H1 (cell line): ENCODE data around the gene GPR156.

Experiments used
- ATF3 ChIP-seq: IDR thresholded peaks from 2 replicates; pipeline ENCODE4 v1.6.1; 2011; ENCODE audit warnings: low read depth, mild to moderate bottlenecking, low read length; ENCODE audit not compliant: insufficient read depth
- CHD2 ChIP-seq: IDR thresholded peaks from 2 replicates; pipeline ENCODE4 v1.6.1; 2012; ENCODE audit warnings: low read length, improper control_type of control experiment
- CREB1 ChIP-seq: IDR thresholded peaks from 2 replicates; pipeline ENCODE4 v1.6.1; 2012; ENCODE audit warnings: inconsistent platforms
- EGR1 ChIP-seq: IDR thresholded peaks from 2 replicates; pipeline ENCODE4 v1.6.1; 2011; ENCODE audit warnings: low read depth, low read length, borderline replicate concordance
- EP300 ChIP-seq, 2 experiments: IDR thresholded peaks; 1 replicate in 1 of 2; 2 replicates in 1 of 2; pipeline ENCODE4 v1.6.1; 2011 to 2012; ENCODE audit warnings: low read depth in 2 of 2, low read length in 2 of 2, mild to moderate bottlenecking in 2 of 2, borderline replicate concordance in 1 of 2, inconsistent platforms in 1 of 2, moderate library complexity in 1 of 2
- EZH2 ChIP-seq: fragments of 200-600 bp; sonication (generic); IDR thresholded peaks from 2 replicates; pipeline ENCODE4 v1.7.1; 2012; ENCODE audit warnings: low read depth, mild to moderate bottlenecking, moderate library complexity, low read length, inconsistent platforms; ENCODE audit not compliant: severe bottlenecking
- POLR2A ChIP-seq, 2 experiments: IDR thresholded peaks; 1 replicate in 1 of 2; 2 replicates in 1 of 2; pipeline ENCODE4 v1.6.1; 2011; ENCODE audit warnings: low read depth in 2 of 2, low read length in 2 of 2, mild to moderate bottlenecking in 2 of 2; ENCODE audit errors: control extremely low read depth in 1 of 2
- RAD21 ChIP-seq, 2 experiments: IDR thresholded peaks in 1 of 2; conservative IDR thresholded peaks in 1 of 2; 2 replicates each; pipeline ENCODE4 v1.6.1; 2011; ENCODE audit warnings: low read depth in 2 of 2, low read length in 2 of 2, improper control_type of control experiment in 1 of 2, inconsistent platforms in 1 of 2, mild to moderate bottlenecking in 1 of 2, moderate library complexity in 1 of 2
- SP1 ChIP-seq: IDR thresholded peaks from 2 replicates; pipeline ENCODE4 v1.6.1; 2011; ENCODE audit warnings: low read depth, low read length
- TAF1 ChIP-seq: IDR thresholded peaks from 2 replicates; pipeline ENCODE4 v1.6.1; 2011; ENCODE audit warnings: mild to moderate bottlenecking, low read depth, low read length
- TF ChIP-seq, protein P1 (sequence below), 3 experiments: IDR thresholded peaks; 1 replicate in 2 of 3; 2 replicates in 1 of 3; pipeline versions ENCODE4 v1.5.1 to v1.6.1; 2011; ENCODE audit warnings: low read length in 3 of 3, mild to moderate bottlenecking in 3 of 3, inconsistent platforms in 2 of 3, low read depth in 1 of 3, moderate library complexity in 1 of 3; ENCODE audit not compliant: insufficient read depth in 1 of 3; ENCODE audit errors: control extremely low read depth in 1 of 3
- TF ChIP-seq, protein P2 (sequence below): IDR thresholded peaks from 2 replicates; pipeline ENCODE4 v1.6.1; 2011; ENCODE audit warnings: low read length, improper control_type of control experiment

- TF ChIP-seq, protein P1, sequence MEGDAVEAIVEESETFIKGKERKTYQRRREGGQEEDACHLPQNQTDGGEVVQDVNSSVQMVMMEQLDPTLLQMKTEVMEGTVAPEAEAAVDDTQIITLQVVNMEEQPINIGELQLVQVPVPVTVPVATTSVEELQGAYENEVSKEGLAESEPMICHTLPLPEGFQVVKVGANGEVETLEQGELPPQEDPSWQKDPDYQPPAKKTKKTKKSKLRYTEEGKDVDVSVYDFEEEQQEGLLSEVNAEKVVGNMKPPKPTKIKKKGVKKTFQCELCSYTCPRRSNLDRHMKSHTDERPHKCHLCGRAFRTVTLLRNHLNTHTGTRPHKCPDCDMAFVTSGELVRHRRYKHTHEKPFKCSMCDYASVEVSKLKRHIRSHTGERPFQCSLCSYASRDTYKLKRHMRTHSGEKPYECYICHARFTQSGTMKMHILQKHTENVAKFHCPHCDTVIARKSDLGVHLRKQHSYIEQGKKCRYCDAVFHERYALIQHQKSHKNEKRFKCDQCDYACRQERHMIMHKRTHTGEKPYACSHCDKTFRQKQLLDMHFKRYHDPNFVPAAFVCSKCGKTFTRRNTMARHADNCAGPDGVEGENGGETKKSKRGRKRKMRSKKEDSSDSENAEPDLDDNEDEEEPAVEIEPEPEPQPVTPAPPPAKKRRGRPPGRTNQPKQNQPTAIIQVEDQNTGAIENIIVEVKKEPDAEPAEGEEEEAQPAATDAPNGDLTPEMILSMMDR (IDR thresholded peaks at IDR 0.05; ENCODE audit: control extremely low read depth in 1 of 3, insufficient read depth in 1 of 3, low read depth in 1 of 3, low read length in 3 of 3) = no peak
- TF ChIP-seq, protein P2, sequence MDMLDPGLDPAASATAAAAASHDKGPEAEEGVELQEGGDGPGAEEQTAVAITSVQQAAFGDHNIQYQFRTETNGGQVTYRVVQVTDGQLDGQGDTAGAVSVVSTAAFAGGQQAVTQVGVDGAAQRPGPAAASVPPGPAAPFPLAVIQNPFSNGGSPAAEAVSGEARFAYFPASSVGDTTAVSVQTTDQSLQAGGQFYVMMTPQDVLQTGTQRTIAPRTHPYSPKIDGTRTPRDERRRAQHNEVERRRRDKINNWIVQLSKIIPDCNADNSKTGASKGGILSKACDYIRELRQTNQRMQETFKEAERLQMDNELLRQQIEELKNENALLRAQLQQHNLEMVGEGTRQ = no peak
- TF ChIP-seq POLR2A (IDR thresholded peaks at IDR 0.05; ENCODE audit: control extremely low read depth in 1 of 2, low read depth in 2 of 2, low read length in 2 of 2) (no peak), SP1 (no peak), RAD21 (IDR thresholded peaks at IDR 0.05 in 1 of 2, conservative IDR thresholded peaks at IDR 0.05 in 1 of 2; ENCODE audit: low read depth in 2 of 2, low read length in 2 of 2) (no peak), CHD2 (no peak), CREB1 (no peak), EP300 (IDR thresholded peaks at IDR 0.05; ENCODE audit: borderline replicate concordance in 1 of 2, low read depth in 2 of 2, low read length in 2 of 2) (no peak), EGR1 (no peak), TAF1 (no peak), EZH2 (no peak), ATF3 (no peak)
Observed at GRCh38 chr3:120139140-120139539, 145.9 kb downstream of the GPR156 start.
